ENCODE data around the gene VEZT. TPM values are rescaled to one million over a fixed set of nuclear protein-coding genes. Genes with fewer than 3 reads are reported as not detected.

VEZT gene
- total RNA-seq, 1 experiment from 2014 or later = 107 TPM

GRCh38 chr12:95349291-95349690 is 131.7 kb downstream of the VEZT start:
- no peaks in the 10 kb centered on the region for H3K4me1 ChIP-seq (ENCODE audit: insufficient read depth, low read length, poor library complexity, severe bottlenecking)
- ChIA-PET POLR2A (ENCODE audit: low non-redundant PET) (no interaction called here), CTCF (no interaction called here)
- DNase-seq (ENCODE audit: low spot score) = no peak
- BruUV-seq (replicated peaks) = no TSS peak
- H3K9me3 ChIP-seq (ENCODE audit: low read depth, low read length, poor library complexity, severe bottlenecking) = no peaks in the 10 kb centered on the region
- no peak overlapping the region for H3K4me3 ChIP-seq (ENCODE audit: low read depth, low read length, poor library complexity, severe bottlenecking)
- TF ChIP-seq EZH2 (IDR thresholded peaks at IDR 0.05; ENCODE audit: borderline replicate concordance, low read depth, low read length, poor library complexity, severe bottlenecking) (no peak), CTCF (conservative IDR thresholded peaks at IDR 0.05; ENCODE audit: low read depth, low read length) (no peak)
- H3K27ac ChIP-seq (ENCODE audit: low read depth, low read length, poor library complexity, severe bottlenecking) = no peak overlapping the region
- intact Hi-C loops (cut with micrococcal nuclease; ENCODE audit: unreplicated experiment) = no loop called here
- H3K27me3 ChIP-seq (replicated peaks; ENCODE audit: insufficient read depth, low read depth, low read length, poor library complexity) = no peaks in the 10 kb centered on the region
- H3K36me3 ChIP-seq (ENCODE audit: insufficient read depth, low read length, poor library complexity, severe bottlenecking) = no peaks in the 10 kb centered on the region

GRCh38 chr12:95351748-95352147 is 134.1 kb downstream of the VEZT start:
- Histone ChIP-seq H3K27me3 (replicated peaks; ENCODE audit: insufficient read depth, low read depth, low read length, poor library complexity) (no peaks in the 10 kb centered on the region), H3K36me3 (ENCODE audit: insufficient read depth, low read length, poor library complexity, severe bottlenecking) (no peaks in the 10 kb centered on the region), H3K4me3 (ENCODE audit: low read depth, low read length, poor library complexity, severe bottlenecking) (no peak overlapping the region), H3K27ac (ENCODE audit: low read depth, low read length, poor library complexity, severe bottlenecking) (no peak overlapping the region), H3K9me3 (ENCODE audit: low read depth, low read length, poor library complexity, severe bottlenecking) (no peaks in the 10 kb centered on the region), H3K4me1 (ENCODE audit: insufficient read depth, low read length, poor library complexity, severe bottlenecking) (no peaks in the 10 kb centered on the region)
- CTCF ChIA-PET = interaction anchor here (0.7 kb wide), 1 partner anchor 278 kb away, joined by 8 read pairs; no protein-coding TSS in a partner anchor
- intact Hi-C loops (cut with micrococcal nuclease; ENCODE audit: unreplicated experiment) = no loop called here
- no peak for TF ChIP-seq CTCF (conservative IDR thresholded peaks at IDR 0.05; ENCODE audit: low read depth, low read length)
- no peak for TF ChIP-seq EZH2 (IDR thresholded peaks at IDR 0.05; ENCODE audit: borderline replicate concordance, low read depth, low read length, poor library complexity, severe bottlenecking)
- no TSS peak for BruUV-seq (replicated peaks)
- POLR2A ChIA-PET (ENCODE audit: low non-redundant PET) = interaction anchor here (0.6 kb wide), 1 partner anchor 32 kb away, joined by 3 read pairs; no protein-coding TSS in a partner anchor
- no peak for DNase-seq (ENCODE audit: low spot score)

Small RNAs within 50 kb of the gene (microRNA-seq; reads per million reads assigned to microRNA genes)
- 664 reads per million, percentile 77 among the genes with 10 or more reads in this experiment for gene MIR331
- 1.1 reads per million for gene MIR3685

Other genes starting within 250 kb of the VEZT start
- 143 and 157 TPM in 2 replicates for gene NDUFA12, start 214.1 kb upstream of the VEZT start, total RNA-seq (2021)
- 42.1 and 44.3 TPM in 2 replicates for gene NR2C1, start 144.2 kb upstream of the VEZT start, total RNA-seq (2021)
- 11.7 and 12.6 TPM in 2 replicates for gene FGD6, start 340 bp upstream of the VEZT start, total RNA-seq (2021)

All from A673 (cell line).